Uterus (tissue), 2 donors: ENCODE measurements around the gene PYGO2.

Experiments
- CTCF ChIP-seq, 4 experiments: fragments of 200-600 bp in 2 of 4; fragments of 450-650 bp in 2 of 4; sonication (generic) in 2 of 4; IDR thresholded peaks; one replicate each; pipeline ENCODE4 v1.5.1; 2016 to 2019; ENCODE audit warnings: antibody characterized with exemption in 4 of 4, mild to moderate bottlenecking in 2 of 4, moderate library complexity in 1 of 4
- POLR2A ChIP-seq, 2 donors: fragments of 450-650 bp; IDR thresholded peaks; one replicate each; pipeline ENCODE4 v1.6.1; 2016; ENCODE audit warnings: antibody characterized with exemption in 2 of 2, mild to moderate bottlenecking in 1 of 2, moderate library complexity in 1 of 2

GRCh38 chr1:154951901-154952657, 9.5 kb downstream of the PYGO2 start:
- no peak for TF ChIP-seq POLR2A (IDR thresholded peaks at IDR 0.05)
- TF ChIP-seq CTCF (IDR thresholded peaks at IDR 0.05) = no peak
